ENCODE results near the gene MUSK. TPM values are rescaled to one million over a fixed set of nuclear protein-coding genes. Genes with fewer than 3 reads are reported as not detected.
A peak's percentile ranks its signal among the peaks of the same experiment; 100 is the strongest.

Gene MUSK
- total and polyA plus RNA-seq, 2 of the 4 experiments (the other 2 are of a cell fraction) = 0.07 to 0.18 TPM

DNA sequence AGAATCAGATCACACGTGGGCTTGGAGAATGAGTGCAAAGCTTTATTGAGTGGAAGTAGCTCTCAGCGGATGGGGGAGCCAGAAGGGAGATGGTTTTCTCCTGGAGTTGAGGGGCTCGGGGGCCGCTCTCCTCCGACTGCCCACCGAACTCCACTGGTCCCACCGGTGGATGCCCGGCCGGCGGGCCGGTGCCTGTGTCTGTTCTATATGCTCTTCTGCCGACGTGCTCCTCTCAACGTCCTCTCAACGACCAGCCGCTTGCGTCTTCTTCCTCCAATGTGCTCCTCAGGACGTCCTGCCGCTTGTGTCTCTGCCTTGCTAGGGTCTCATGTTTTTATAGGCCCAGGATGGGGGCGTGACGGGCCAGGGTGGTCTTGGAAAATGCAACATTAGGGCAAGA is 161.9 kb downstream of the MUSK start:
- H3K9me1 ChIP-seq (ENCODE audit: insufficient read depth, low read length) = peaks cover 4% of the 10 kb centered on the region; the same call in 1 of the 2 replicates
- H2BK120ac ChIP-seq (ENCODE audit: low read depth, low read length) = peak overlapping the region; percentile 55; the same call in 1 of the 2 replicates
- peak overlapping the region; percentile 22; the same call in 1 of the 2 replicates for H3K27ac ChIP-seq (ENCODE audit: insufficient read depth, low read length)
- peaks cover 4% of the 10 kb centered on the region; the same call in 1 of the 2 replicates for H3K4me1 ChIP-seq (ENCODE audit: control insufficient read depth, insufficient read depth, low read length)
- H3K18ac ChIP-seq (ENCODE audit: low read depth, low read length) = no peak overlapping the region
- no peak overlapping the region for H3K56ac ChIP-seq (ENCODE audit: extremely low read depth, insufficient read depth, low read length)
- H3K36me3 ChIP-seq (ENCODE audit: control insufficient read depth, insufficient read depth, low read length) = no peaks in the 10 kb centered on the region
- H2BK20ac ChIP-seq (ENCODE audit: low read depth, low read length) = 0 out of 2 replicates have a peak overlapping the region, but pooled peaks have one; percentile 3
- H3K14ac ChIP-seq (replicated peaks; ENCODE audit: low read depth, low read length) = no peak overlapping the region
- peak overlapping the region; percentile 60; the same call in 1 of the 2 replicates for H3K4ac ChIP-seq (ENCODE audit: low read depth, low read length)
- H3K79me1 ChIP-seq (ENCODE audit: low read depth in 1 of 2, low read length in 2 of 2) = peaks cover 3 to 9% of the 10 kb centered on the region in 2 experiments; a peak in 3 of 4 replicates
- H2BK5ac ChIP-seq (ENCODE audit: low read depth, low read length, poor library complexity, severe bottlenecking) = peak overlapping the region; percentile 45
- no peak overlapping the region for H3K4me3 ChIP-seq (ENCODE audit: insufficient read depth, low read depth, low read length)
- H3K27me3 ChIP-seq (ENCODE audit: control insufficient read depth, insufficient read depth, low read length) = no peaks in the 10 kb centered on the region
- WGBS, 2 experiments (ENCODE audit: extremely low coverage in 2 of 2, insufficient read length in 1 of 2) = 98% methylated on average over 10 of the region's 21 CpGs; no CpG with 5 or more reads in 1 of the 2 experiments
- ChIA-PET POLR2A (ENCODE audit: unreplicated experiment) (interaction anchor here (0.6 kb wide), 1 partner anchor 110 kb away, joined by 13 read pairs; no protein-coding TSS in a partner anchor), CTCF (interaction anchor here (0.6 kb wide), 1 partner anchor 71 kb away, joined by 3 read pairs; no protein-coding TSS in a partner anchor)
- DNase-seq (no peak), ATAC-seq (ENCODE audit: low read depth) (no peak)
- no peak overlapping the region; the same call in 1 of the 2 replicates for H4K91ac ChIP-seq (ENCODE audit: insufficient read depth, low read depth, low read length)
- no peak overlapping the region for H3K9ac ChIP-seq (ENCODE audit: low read depth, low read length)
- no peak overlapping the region for H2AFZ ChIP-seq (replicated peaks; ENCODE audit: low read length, poor library complexity)
- no peak overlapping the region for H4K8ac ChIP-seq (ENCODE audit: low read depth in 2 of 2, low read length in 2 of 2)
- H4K20me1 ChIP-seq (ENCODE audit: insufficient read depth, low read length) = no peaks in the 10 kb centered on the region
- no peak overlapping the region for H2AK9ac ChIP-seq (replicated peaks; ENCODE audit: low read depth, low read length, poor library complexity)
- no peaks in the 10 kb centered on the region for H3K9me3 ChIP-seq (ENCODE audit: control insufficient read depth, insufficient read depth, low read length)
- no TSS peak for BruUV-seq (replicated peaks)
- H3K23ac ChIP-seq (ENCODE audit: low read depth, low read length) = no peak overlapping the region
- no peak overlapping the region for H4K5ac ChIP-seq (ENCODE audit: low read depth, low read length)
- in situ Hi-C loops (cut with MboI; ENCODE audit: low sequenced_read_pairs) = no loop called here
- dilution Hi-C loops (cut with HindIII; ENCODE audit: low sequenced_read_pairs, unreplicated experiment) = no loop called here
- H3K4me2 ChIP-seq (ENCODE audit: low read depth, low read length) = no peak overlapping the region
- intact Hi-C loops (cut with micrococcal nuclease) = no loop called here
- H2AK5ac ChIP-seq (ENCODE audit: low read depth, low read length) = peak overlapping the region; percentile 75; the same call in 1 of the 2 replicates
- peak overlapping the region; percentile 79; the same call in 2 of the 3 replicates for H2BK15ac ChIP-seq (ENCODE audit: low read depth, low read length)
- TF ChIP-seq MAFK (IDR thresholded peaks at IDR 0.05; ENCODE audit: low read depth, low read length) (no peak), NFE2L2 (IDR thresholded peaks at IDR 0.05; ENCODE audit: low read depth, low read length) (no peak), CHD1 (IDR thresholded peaks at IDR 0.05; ENCODE audit: low read depth, low read length) (no peak), MXI1 (IDR thresholded peaks at IDR 0.05; ENCODE audit: borderline replicate concordance, low read depth, low read length) (no peak), RAD21 (IDR thresholded peaks at IDR 0.05; ENCODE audit: low read length) (no peak), FOS (IDR thresholded peaks at IDR 0.05; ENCODE audit: low read depth, low read length) (no peak), RCOR1 (IDR thresholded peaks at IDR 0.05; ENCODE audit: insufficient replicate concordance, low read length) (no peak), RFX5 (IDR thresholded peaks at IDR 0.05; ENCODE audit: low read depth, low read length) (no peak), CTCF (conservative IDR thresholded peaks at IDR 0.05; ENCODE audit: low read depth, low read length) (no peak), MAZ (IDR thresholded peaks at IDR 0.05; ENCODE audit: borderline replicate concordance, low read depth, low read length) (no peak), POLR2A (IDR thresholded peaks at IDR 0.05; ENCODE audit: low read depth, low read length) (no peak), SMC3 (IDR thresholded peaks at IDR 0.05; ENCODE audit: low read depth, low read length) (no peak), BHLHE40 (IDR thresholded peaks at IDR 0.05; ENCODE audit: low read depth, low read length) (no peak), CEBPB (IDR thresholded peaks at IDR 0.05; ENCODE audit: low read depth, low read length) (no peak)
- TF ChIP-seq, protein P1, sequence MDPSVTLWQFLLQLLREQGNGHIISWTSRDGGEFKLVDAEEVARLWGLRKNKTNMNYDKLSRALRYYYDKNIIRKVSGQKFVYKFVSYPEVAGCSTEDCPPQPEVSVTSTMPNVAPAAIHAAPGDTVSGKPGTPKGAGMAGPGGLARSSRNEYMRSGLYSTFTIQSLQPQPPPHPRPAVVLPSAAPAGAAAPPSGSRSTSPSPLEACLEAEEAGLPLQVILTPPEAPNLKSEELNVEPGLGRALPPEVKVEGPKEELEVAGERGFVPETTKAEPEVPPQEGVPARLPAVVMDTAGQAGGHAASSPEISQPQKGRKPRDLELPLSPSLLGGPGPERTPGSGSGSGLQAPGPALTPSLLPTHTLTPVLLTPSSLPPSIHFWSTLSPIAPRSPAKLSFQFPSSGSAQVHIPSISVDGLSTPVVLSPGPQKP (IDR thresholded peaks at IDR 0.05; ENCODE audit: borderline replicate concordance, low read depth, low read length) = no peak
- TF ChIP-seq, protein P2, sequence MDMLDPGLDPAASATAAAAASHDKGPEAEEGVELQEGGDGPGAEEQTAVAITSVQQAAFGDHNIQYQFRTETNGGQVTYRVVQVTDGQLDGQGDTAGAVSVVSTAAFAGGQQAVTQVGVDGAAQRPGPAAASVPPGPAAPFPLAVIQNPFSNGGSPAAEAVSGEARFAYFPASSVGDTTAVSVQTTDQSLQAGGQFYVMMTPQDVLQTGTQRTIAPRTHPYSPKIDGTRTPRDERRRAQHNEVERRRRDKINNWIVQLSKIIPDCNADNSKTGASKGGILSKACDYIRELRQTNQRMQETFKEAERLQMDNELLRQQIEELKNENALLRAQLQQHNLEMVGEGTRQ (IDR thresholded peaks at IDR 0.05; ENCODE audit: low read depth, low read length) = no peak

Measured in IMR-90 (cell line).